HEK293 (cell line): Measurements from ENCODE around the gene ZNF174.

Experiments used
- KLF16 ChIP-seq: fragments of 450-650 bp; formaldehyde crosslinking; IDR thresholded peaks from 2 replicates; pipeline ENCODE4 v1.5.1; 2017; ENCODE audit warnings: missing biosample characterization, missing genetic modification characterization
- PRDM1 ChIP-seq: fragments of 450-650 bp; formaldehyde crosslinking; IDR thresholded peaks from 2 replicates; pipeline ENCODE4; 2016; ENCODE audit warnings: missing biosample characterization, missing genetic modification characterization
- SETDB1 ChIP-seq: IDR thresholded peaks from one replicate; pipeline ENCODE4 v1.6.1; 2017; ENCODE audit warnings: mild to moderate bottlenecking, low read length, moderate library complexity, mixed read lengths; ENCODE audit not compliant: insufficient read length
- ZBTB1 ChIP-seq: fragments of 450-650 bp; formaldehyde crosslinking; IDR thresholded peaks from 2 replicates; pipeline ENCODE4 v1.5.1; 2016; ENCODE audit warnings: missing biosample characterization, missing genetic modification characterization
- ZFP37 ChIP-seq: fragments of 450-650 bp; formaldehyde crosslinking; IDR thresholded peaks from 2 replicates; pipeline ENCODE4 v1.5.1; 2016; ENCODE audit warnings: missing biosample characterization, missing genetic modification characterization
- ZIC2 ChIP-seq: fragments of 450-650 bp; formaldehyde crosslinking; IDR thresholded peaks from 2 replicates; pipeline ENCODE4 v1.5.1; 2016; ENCODE audit warnings: missing biosample characterization, missing genetic modification characterization
- ZNF146 ChIP-seq: fragments of 450-650 bp; formaldehyde crosslinking; IDR thresholded peaks from 2 replicates; pipeline ENCODE4 v1.5.1; 2016; ENCODE audit warnings: missing biosample characterization, missing genetic modification characterization
- ZNF16 ChIP-seq: fragments of 450-650 bp; formaldehyde crosslinking; IDR thresholded peaks from 2 replicates; pipeline ENCODE4 v1.5.1; 2016; ENCODE audit warnings: low read depth, missing biosample characterization, missing genetic modification characterization
- ZNF184 ChIP-seq: fragments of 450-650 bp; IDR thresholded peaks from 2 replicates; pipeline ENCODE4 v1.5.1; 2018; ENCODE audit warnings: missing biosample characterization, mild to moderate bottlenecking, missing genetic modification characterization
- ZNF341 ChIP-seq: fragments of 450-650 bp; formaldehyde crosslinking; IDR thresholded peaks from 2 replicates; pipeline ENCODE4; 2016; ENCODE audit warnings: low read depth, missing biosample characterization, missing genetic modification characterization
- ZNF510 ChIP-seq: fragments of 450-650 bp; formaldehyde crosslinking; IDR thresholded peaks from 2 replicates; pipeline ENCODE4 v1.5.1; 2018; ENCODE audit warnings: mild to moderate bottlenecking, missing genetic modification characterization, missing biosample characterization; ENCODE audit not compliant: insufficient replicate concordance
- ZNF571 ChIP-seq: fragments of 450-650 bp; formaldehyde crosslinking; IDR thresholded peaks from 2 replicates; pipeline ENCODE4 v1.5.0; 2017; ENCODE audit warnings: missing biosample characterization, missing genetic modification characterization
- ZNF596 ChIP-seq: fragments of 450-650 bp; IDR thresholded peaks from 2 replicates; pipeline ENCODE4 v1.5.0; 2018; ENCODE audit warnings: missing biosample characterization, mild to moderate bottlenecking, missing genetic modification characterization, moderate library complexity
- ZNF624 ChIP-seq: fragments of 450-650 bp; formaldehyde crosslinking; IDR thresholded peaks from 2 replicates; pipeline ENCODE4 v1.5.1; 2017; ENCODE audit warnings: missing biosample characterization, missing genetic modification characterization
- ZNF626 ChIP-seq: fragments of 450-650 bp; sonication (Bioruptor Pico); formaldehyde crosslinking; IDR thresholded peaks from 2 replicates; pipeline ENCODE4 v1.5.1; 2018; ENCODE audit warnings: missing biosample characterization, missing genetic modification characterization, inconsistent platforms
- ZNF670 ChIP-seq: fragments of 450-650 bp; formaldehyde crosslinking; IDR thresholded peaks from 2 replicates; pipeline ENCODE4 v1.5.1; 2016; ENCODE audit warnings: missing biosample characterization, missing genetic modification characterization, low read depth
- ZNF776 ChIP-seq: fragments of 450-650 bp; formaldehyde crosslinking; IDR thresholded peaks from 2 replicates; pipeline ENCODE4 v1.5.0; 2017; ENCODE audit warnings: missing biosample characterization, missing genetic modification characterization, borderline replicate concordance
- ZNF791 ChIP-seq: fragments of 450-650 bp; formaldehyde crosslinking; IDR thresholded peaks from 2 replicates; pipeline ENCODE4 v1.5.1; 2016; ENCODE audit warnings: missing biosample characterization, missing genetic modification characterization
- ZXDB ChIP-seq: fragments of 450-650 bp; formaldehyde crosslinking; IDR thresholded peaks from 2 replicates; pipeline ENCODE4 v1.5.1; 2016; ENCODE audit warnings: missing biosample characterization, missing genetic modification characterization
- TF ChIP-seq, protein P1 (sequence below): fragments of 450-650 bp; formaldehyde crosslinking; optimal IDR thresholded peaks from 2 replicates; pipeline ENCODE3; 2016; ENCODE audit warnings: missing biosample characterization, mild to moderate bottlenecking, missing genetic modification characterization
- TF ChIP-seq, protein P2 (sequence below): fragments of 450-650 bp; formaldehyde crosslinking; IDR thresholded peaks from 2 replicates; pipeline ENCODE4 v1.5.1; 2016; ENCODE audit warnings: missing biosample characterization, missing genetic modification characterization
- TF ChIP-seq, protein P3 (sequence below): fragments of 450-650 bp; formaldehyde crosslinking; IDR thresholded peaks from 2 replicates; pipeline ENCODE4 v1.5.1; 2016; ENCODE audit warnings: missing biosample characterization, missing genetic modification characterization, borderline replicate concordance
- TF ChIP-seq, protein P4 (sequence below): fragments of 450-650 bp; formaldehyde crosslinking; IDR thresholded peaks from 2 replicates; pipeline ENCODE4 v1.5.1; 2017; ENCODE audit warnings: missing biosample characterization, missing genetic modification characterization
- TF ChIP-seq, protein P5 (sequence below): fragments of 450-650 bp; formaldehyde crosslinking; IDR thresholded peaks from 2 replicates; pipeline ENCODE4 v1.5.1; 2016; ENCODE audit warnings: missing biosample characterization, missing genetic modification characterization

Gene ZNF174

DNA sequence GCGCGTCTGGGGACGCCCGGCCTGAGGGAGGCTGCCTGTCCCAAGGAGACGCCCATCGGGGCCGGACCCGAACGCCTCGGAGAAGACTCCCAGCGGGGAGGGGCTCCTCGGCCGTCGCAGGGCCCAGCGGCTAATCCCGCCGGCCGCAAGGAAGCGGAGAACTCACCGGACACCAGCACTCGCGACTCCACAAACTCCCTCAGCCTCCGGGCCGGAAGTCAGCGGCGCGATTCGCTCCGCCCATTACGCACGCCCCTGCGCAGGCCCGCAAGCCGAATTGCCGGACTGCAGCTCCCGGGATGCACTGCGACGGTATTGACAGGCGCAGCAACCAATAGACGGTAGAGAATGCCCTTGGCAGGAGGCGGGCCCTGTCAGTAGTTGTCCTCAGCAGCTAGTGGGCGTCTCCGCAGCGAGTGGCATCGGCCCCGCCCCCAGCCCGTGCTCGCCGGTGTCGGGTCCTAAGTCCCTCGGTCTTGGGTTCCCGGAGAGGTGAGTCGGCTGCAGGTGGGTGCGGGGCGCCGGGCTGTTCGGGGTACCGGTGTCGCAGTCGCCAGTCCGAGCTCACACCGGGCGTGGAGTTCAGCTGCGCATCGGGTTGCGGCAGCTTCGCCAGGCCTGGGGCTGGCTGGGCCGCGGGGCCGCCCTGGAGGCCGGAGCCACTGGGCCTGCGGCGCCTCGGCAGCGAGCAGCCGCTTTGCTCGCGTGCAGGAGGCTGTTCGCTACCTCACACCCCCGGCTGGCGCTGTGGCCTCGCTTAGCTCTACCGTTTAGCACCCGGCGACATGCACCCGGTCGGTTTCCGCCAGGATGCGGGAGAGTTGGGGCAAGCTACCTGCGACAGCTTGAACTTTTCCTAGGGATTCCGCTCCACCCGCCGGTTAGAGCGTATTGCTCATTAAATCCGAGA is at the start of gene ZNF174, which contains the start of gene ZSCAN32 (continued):
- TF ChIP-seq ZFP37 (tag by site-specific recombination) (peak; percentile 72; the same call in 1 of the 2 replicates), ZNF510 (tag by site-specific recombination) (no peak), ZBTB1 (tag by site-specific recombination) (no peak), ZNF341 (tag by site-specific recombination) (peak; percentile 86), ZNF184 (tag by site-specific recombination) (peak; percentile 45; the same call in 1 of the 2 replicates), ZNF670 (tag by site-specific recombination) (no peak), ZNF791 (tag by site-specific recombination) (peak; percentile 46; the same call in 1 of the 2 replicates), ZNF626 (tag by site-specific recombination) (no peak), PRDM1 (tag by site-specific recombination) (no peak), ZNF571 (no peak), ZNF596 (tag by site-specific recombination) (no peak), ZNF624 (tag by site-specific recombination) (no peak), ZXDB (tag by site-specific recombination) (peak; percentile 100), SETDB1 (no peak), ZNF776 (tag by site-specific recombination) (no peak), KLF16 (tag by site-specific recombination) (peak; percentile 95), ZNF16 (tag by site-specific recombination) (no peak), ZNF146 (tag by site-specific recombination) (no peak), ZIC2 (tag by site-specific recombination) (peak; percentile 18; the same call in 1 of the 2 replicates)
- TF ChIP-seq, protein P1, sequence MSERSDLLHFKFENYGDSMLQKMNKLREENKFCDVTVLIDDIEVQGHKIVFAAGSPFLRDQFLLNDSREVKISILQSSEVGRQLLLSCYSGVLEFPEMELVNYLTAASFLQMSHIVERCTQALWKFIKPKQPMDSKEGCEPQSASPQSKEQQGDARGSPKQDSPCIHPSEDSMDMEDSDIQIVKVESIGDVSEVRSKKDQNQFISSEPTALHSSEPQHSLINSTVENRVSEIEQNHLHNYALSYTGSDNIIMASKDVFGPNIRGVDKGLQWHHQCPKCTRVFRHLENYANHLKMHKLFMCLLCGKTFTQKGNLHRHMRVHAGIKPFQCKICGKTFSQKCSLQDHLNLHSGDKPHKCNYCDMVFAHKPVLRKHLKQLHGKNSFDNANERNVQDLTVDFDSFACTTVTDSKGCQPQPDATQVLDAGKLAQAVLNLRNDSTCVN (tag by site-specific recombination) = peak; percentile 98
- TF ChIP-seq, protein P2, sequence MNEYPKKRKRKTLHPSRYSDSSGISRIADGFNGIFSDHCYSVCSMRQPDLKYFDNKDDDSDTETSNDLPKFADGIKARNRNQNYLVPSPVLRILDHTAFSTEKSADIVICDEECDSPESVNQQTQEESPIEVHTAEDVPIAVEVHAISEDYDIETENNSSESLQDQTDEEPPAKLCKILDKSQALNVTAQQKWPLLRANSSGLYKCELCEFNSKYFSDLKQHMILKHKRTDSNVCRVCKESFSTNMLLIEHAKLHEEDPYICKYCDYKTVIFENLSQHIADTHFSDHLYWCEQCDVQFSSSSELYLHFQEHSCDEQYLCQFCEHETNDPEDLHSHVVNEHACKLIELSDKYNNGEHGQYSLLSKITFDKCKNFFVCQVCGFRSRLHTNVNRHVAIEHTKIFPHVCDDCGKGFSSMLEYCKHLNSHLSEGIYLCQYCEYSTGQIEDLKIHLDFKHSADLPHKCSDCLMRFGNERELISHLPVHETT (tag by site-specific recombination) = no peak
- TF ChIP-seq, protein P3, sequence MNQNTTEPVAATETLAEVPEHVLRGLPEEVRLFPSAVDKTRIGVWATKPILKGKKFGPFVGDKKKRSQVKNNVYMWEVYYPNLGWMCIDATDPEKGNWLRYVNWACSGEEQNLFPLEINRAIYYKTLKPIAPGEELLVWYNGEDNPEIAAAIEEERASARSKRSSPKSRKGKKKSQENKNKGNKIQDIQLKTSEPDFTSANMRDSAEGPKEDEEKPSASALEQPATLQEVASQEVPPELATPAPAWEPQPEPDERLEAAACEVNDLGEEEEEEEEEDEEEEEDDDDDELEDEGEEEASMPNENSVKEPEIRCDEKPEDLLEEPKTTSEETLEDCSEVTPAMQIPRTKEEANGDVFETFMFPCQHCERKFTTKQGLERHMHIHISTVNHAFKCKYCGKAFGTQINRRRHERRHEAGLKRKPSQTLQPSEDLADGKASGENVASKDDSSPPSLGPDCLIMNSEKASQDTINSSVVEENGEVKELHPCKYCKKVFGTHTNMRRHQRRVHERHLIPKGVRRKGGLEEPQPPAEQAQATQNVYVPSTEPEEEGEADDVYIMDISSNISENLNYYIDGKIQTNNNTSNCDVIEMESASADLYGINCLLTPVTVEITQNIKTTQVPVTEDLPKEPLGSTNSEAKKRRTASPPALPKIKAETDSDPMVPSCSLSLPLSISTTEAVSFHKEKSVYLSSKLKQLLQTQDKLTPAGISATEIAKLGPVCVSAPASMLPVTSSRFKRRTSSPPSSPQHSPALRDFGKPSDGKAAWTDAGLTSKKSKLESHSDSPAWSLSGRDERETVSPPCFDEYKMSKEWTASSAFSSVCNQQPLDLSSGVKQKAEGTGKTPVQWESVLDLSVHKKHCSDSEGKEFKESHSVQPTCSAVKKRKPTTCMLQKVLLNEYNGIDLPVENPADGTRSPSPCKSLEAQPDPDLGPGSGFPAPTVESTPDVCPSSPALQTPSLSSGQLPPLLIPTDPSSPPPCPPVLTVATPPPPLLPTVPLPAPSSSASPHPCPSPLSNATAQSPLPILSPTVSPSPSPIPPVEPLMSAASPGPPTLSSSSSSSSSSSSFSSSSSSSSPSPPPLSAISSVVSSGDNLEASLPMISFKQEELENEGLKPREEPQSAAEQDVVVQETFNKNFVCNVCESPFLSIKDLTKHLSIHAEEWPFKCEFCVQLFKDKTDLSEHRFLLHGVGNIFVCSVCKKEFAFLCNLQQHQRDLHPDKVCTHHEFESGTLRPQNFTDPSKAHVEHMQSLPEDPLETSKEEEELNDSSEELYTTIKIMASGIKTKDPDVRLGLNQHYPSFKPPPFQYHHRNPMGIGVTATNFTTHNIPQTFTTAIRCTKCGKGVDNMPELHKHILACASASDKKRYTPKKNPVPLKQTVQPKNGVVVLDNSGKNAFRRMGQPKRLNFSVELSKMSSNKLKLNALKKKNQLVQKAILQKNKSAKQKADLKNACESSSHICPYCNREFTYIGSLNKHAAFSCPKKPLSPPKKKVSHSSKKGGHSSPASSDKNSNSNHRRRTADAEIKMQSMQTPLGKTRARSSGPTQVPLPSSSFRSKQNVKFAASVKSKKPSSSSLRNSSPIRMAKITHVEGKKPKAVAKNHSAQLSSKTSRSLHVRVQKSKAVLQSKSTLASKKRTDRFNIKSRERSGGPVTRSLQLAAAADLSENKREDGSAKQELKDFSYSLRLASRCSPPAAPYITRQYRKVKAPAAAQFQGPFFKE (tag by site-specific recombination) = no peak
- TF ChIP-seq, protein P4, sequence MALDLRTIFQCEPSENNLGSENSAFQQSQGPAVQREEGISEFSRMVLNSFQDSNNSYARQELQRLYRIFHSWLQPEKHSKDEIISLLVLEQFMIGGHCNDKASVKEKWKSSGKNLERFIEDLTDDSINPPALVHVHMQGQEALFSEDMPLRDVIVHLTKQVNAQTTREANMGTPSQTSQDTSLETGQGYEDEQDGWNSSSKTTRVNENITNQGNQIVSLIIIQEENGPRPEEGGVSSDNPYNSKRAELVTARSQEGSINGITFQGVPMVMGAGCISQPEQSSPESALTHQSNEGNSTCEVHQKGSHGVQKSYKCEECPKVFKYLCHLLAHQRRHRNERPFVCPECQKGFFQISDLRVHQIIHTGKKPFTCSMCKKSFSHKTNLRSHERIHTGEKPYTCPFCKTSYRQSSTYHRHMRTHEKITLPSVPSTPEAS (tag by site-specific recombination) = no peak
- TF ChIP-seq, protein P5, sequence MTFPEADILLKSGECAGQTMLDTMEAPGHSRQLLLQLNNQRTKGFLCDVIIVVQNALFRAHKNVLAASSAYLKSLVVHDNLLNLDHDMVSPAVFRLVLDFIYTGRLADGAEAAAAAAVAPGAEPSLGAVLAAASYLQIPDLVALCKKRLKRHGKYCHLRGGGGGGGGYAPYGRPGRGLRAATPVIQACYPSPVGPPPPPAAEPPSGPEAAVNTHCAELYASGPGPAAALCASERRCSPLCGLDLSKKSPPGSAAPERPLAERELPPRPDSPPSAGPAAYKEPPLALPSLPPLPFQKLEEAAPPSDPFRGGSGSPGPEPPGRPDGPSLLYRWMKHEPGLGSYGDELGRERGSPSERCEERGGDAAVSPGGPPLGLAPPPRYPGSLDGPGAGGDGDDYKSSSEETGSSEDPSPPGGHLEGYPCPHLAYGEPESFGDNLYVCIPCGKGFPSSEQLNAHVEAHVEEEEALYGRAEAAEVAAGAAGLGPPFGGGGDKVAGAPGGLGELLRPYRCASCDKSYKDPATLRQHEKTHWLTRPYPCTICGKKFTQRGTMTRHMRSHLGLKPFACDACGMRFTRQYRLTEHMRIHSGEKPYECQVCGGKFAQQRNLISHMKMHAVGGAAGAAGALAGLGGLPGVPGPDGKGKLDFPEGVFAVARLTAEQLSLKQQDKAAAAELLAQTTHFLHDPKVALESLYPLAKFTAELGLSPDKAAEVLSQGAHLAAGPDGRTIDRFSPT (tag by site-specific recombination) = peak; percentile 93
